Lower lobe of right lung (tissue), 2 donors: ENCODE results near the gene UNC13C. TPM values are rescaled to one million over a fixed set of nuclear protein-coding genes. Genes with fewer than 3 reads are reported as not detected.

Source experiments
- ATAC-seq, 2 donors: fragments of 200-7000 bp; cut with Tn5 transposase; one replicate each; pipeline ENCODE4 v1.9.1; 2020 to 2022; ENCODE audit warnings: mild to moderate bottlenecking in 2 of 2, moderate library complexity in 2 of 2
- DNase-seq: peaks from one replicate; pipeline ENCODE4 v3.0.0-alpha.2; 2020
- H3K27ac ChIP-seq: fragments of 200-600 bp; one replicate; pipeline ENCODE4 v1.8.0; 2022
- H3K27me3 ChIP-seq: fragments of 200-600 bp; one replicate; pipeline ENCODE4 v1.8.0; 2022; ENCODE audit warnings: low read depth
- H3K36me3 ChIP-seq: fragments of 200-600 bp; one replicate; pipeline ENCODE4 v1.8.0; 2022; ENCODE audit warnings: mild to moderate bottlenecking
- H3K4me1 ChIP-seq: fragments of 200-600 bp; one replicate; pipeline ENCODE4 v1.8.0; 2022
- H3K4me3 ChIP-seq: fragments of 200-600 bp; one replicate; pipeline ENCODE4 v1.8.0; 2022; ENCODE audit warnings: mild to moderate bottlenecking
- H3K9me3 ChIP-seq: fragments of 200-600 bp; one replicate; pipeline ENCODE4 v1.8.0; 2022
- CTCF ChIP-seq: fragments of 200-600 bp; IDR thresholded peaks from one replicate; pipeline ENCODE4 v1.8.0; 2022; ENCODE audit warnings: antibody characterized with exemption, mild to moderate bottlenecking
- intact Hi-C: fragments of 100-400 bp; cut with DNase I; formaldehyde crosslinking; loops from one replicate; pipeline ENCODE4 v1.11.0; 2022
- total RNA-seq: library from RNA; stranded (reverse); fragmentation: NEBNext Ultra II Directional; extraction: Animal tissue kit (Norgen Biotek cat#: 25700); gene quantifications from one replicate; pipeline ENCODE4 v1.2.1, GENCODE V29; 2021
- donor health status: DM: no; HTN: yes; CAD: no; lungs with severe emphysema.

The UNC13C gene
- total RNA-seq, 1 donor from 2014 or later: 0.12 TPM

- DNase-seq (no peak), ATAC-seq (no peak)
- Histone ChIP-seq H3K27me3 (no peaks in the 10 kb centered on the region), H3K4me1 (no peaks in the 10 kb centered on the region), H3K36me3 (no peaks in the 10 kb centered on the region), H3K9me3 (peaks cover 19% of the 10 kb centered on the region), H3K4me3 (no peak overlapping the region), H3K27ac (no peak overlapping the region)
- no peak for TF ChIP-seq CTCF
- intact Hi-C loops: no loop called here
These were observed 386.7 kb downstream of the UNC13C start for GRCh38 chr15:54364961-54365360.

- intact Hi-C loops: no loop called here
- Histone ChIP-seq H3K27me3 (no peaks in the 10 kb centered on the region), H3K4me1 (no peaks in the 10 kb centered on the region), H3K4me3 (no peak overlapping the region), H3K9me3 (no peaks in the 10 kb centered on the region), H3K36me3 (no peaks in the 10 kb centered on the region), H3K27ac (no peak overlapping the region)
- no peak for ATAC-seq
- no peak for DNase-seq
- no peak for TF ChIP-seq CTCF
These were observed 395.1 kb downstream of the UNC13C start for GRCh38 chr15:54373332-54373731.

- no peaks in the 10 kb centered on the region for H3K9me3 ChIP-seq
- H3K27ac ChIP-seq: no peak overlapping the region
- DNase-seq (no peak), ATAC-seq (no peak)
- intact Hi-C loops: no loop called here
- TF ChIP-seq CTCF: no peak
- H3K4me3 ChIP-seq: no peak overlapping the region
- no peaks in the 10 kb centered on the region for H3K36me3 ChIP-seq
- H3K4me1 ChIP-seq: no peaks in the 10 kb centered on the region
- no peaks in the 10 kb centered on the region for H3K27me3 ChIP-seq
These were observed 396.1 kb downstream of the UNC13C start for GRCh38 chr15:54374184-54374952.

GRCh38 chr15:54387799-54388198 is 409.6 kb downstream of the UNC13C start:
- Histone ChIP-seq H3K4me3 (no peak overlapping the region), H3K4me1 (no peaks in the 10 kb centered on the region), H3K36me3 (no peaks in the 10 kb centered on the region), H3K9me3 (no peaks in the 10 kb centered on the region), H3K27me3 (no peaks in the 10 kb centered on the region), H3K27ac (no peak overlapping the region)
- ATAC-seq (peak; percentile 83 to 88), DNase-seq (no peak)
- intact Hi-C loops: no loop called here
- no peak for TF ChIP-seq CTCF

GRCh38 chr15:54388746-54389145 is 410.5 kb downstream of the UNC13C start:
- intact Hi-C loops: no loop called here
- Histone ChIP-seq H3K4me3 (no peak overlapping the region), H3K9me3 (no peaks in the 10 kb centered on the region), H3K27ac (no peak overlapping the region), H3K4me1 (no peaks in the 10 kb centered on the region), H3K36me3 (no peaks in the 10 kb centered on the region), H3K27me3 (no peaks in the 10 kb centered on the region)
- ATAC-seq: no peak
- TF ChIP-seq CTCF: no peak
- DNase-seq: no peak
